Endometrial microvascular endothelial cells (primary cell): ENCODE data around the gene C3orf33. TPM values are rescaled to one million over a fixed set of nuclear protein-coding genes. Genes with fewer than 3 reads are reported as not detected.
"Not testable (repeated sequence)": the region's sequence is repeated elsewhere in the genome, so short reads cannot be mapped to it uniquely, and the experiment has no call there.

Source experiments
- in situ Hi-C: cut with HindIII; loops from 2 replicates; pipeline ENCODE4 v1.10.0; 2017; ENCODE audit warnings: low sequenced_read_pairs, low pct_unique_long_range_greater_than_20kb; ENCODE audit errors: inconsistent ontology term
- total RNA-seq: library from RNA; depleted of rRNA; stranded (reverse); fragments of >200 nt; gene quantifications from one replicate; pipeline ENCODE4 v1.2.3, GENCODE V29; 2015; ENCODE audit errors: inconsistent ontology term

The C3orf33 gene, protein sequence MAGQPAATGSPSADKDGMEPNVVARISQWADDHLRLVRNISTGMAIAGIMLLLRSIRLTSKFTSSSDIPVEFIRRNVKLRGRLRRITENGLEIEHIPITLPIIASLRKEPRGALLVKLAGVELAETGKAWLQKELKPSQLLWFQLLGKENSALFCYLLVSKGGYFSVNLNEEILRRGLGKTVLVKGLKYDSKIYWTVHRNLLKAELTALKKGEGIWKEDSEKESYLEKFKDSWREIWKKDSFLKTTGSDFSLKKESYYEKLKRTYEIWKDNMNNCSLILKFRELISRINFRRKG
- 0.65 TPM for total RNA-seq

DNA sequence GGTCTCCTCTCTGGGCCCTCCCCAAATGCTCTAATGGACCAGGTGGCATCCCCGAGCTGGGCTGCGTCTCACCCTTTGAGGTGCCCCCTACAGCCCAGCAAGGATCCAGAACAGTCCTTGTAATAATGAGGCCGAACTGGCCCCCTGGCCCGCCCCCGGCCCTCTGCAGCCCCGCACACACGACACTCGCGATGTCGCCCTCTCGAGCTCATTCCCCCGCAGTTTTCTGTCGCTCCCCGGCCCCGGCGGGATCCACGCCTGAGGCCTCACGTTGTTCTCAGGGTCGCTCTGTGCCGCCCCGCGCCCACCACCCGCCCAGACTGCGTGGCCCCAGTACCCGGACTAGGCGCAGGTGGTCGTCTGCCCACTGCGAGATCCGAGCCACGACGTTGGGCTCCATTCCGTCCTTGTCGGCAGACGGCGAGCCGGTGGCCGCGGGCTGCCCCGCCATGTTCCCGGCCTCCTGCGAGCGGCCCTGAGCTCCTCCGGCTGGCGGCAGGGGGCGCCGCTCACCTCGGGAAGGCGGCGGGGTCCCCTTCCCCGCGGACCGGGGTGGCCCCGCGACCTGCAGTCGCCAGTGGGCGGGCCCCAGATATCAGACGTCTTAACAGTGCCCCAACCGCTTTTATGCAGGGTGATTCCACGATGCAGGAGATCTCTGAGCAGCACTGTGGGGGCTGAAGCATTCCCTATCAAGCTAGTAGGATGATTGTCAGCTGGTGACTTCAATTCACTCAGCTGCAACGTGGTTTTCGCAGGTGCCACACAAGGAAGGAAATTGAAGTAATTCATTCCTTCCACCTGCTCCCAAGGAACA lies at the start of gene C3orf33:
Gene C3orf33, minus strand, starts transcription at position 477 of the 817 bp plus-strand sequence. Its CDS starts 26 bp downstream, at position 451.
- in situ Hi-C loops = no loop called here

DNA sequence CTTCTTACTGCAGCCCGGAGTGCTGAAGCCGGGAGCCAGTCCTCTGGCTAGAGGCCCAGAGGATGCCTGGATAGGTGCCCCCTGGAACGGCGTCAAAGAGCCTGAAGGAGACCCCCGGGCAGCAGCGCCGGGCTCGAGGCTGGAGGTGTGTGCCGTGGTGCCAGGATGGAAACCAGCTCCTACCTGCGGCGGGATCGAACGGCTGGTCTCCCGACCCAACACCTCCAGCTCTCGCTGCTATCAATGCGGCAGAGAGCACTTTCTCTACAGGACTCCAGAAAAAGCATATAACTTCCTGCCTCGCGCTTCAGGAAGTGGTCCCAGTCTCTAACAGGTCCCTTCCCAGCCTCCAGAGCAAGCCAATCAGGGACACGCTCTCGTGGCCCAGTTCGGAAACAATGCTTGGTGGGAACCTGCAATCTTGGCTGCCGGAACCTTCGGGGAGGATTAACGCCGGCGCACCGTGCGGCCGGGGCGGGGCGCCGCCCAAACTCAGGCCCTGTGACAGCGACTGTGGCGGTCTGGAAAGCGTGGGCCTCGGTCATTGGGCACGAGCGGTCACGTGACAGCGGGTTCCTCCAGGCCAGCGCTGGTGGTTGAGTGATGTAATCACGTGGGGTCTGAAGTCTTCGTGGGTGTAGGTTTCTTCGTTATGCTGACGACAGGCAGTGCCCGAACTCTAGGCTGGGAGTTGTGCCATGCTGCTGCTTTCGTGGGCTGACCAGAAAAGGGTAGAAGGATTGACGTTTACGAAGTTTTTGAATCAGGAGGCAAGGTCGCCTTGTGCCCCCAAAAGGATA lies 48.3 kb upstream of the C3orf33 start, which contains the start of gene SLC33A1:
Gene SLC33A1, minus strand, starts transcription at position 287 of the 800 bp plus-strand sequence. CDS start 430 bp downstream, outside the sequence.
- in situ Hi-C loops = no loop called here

DNA sequence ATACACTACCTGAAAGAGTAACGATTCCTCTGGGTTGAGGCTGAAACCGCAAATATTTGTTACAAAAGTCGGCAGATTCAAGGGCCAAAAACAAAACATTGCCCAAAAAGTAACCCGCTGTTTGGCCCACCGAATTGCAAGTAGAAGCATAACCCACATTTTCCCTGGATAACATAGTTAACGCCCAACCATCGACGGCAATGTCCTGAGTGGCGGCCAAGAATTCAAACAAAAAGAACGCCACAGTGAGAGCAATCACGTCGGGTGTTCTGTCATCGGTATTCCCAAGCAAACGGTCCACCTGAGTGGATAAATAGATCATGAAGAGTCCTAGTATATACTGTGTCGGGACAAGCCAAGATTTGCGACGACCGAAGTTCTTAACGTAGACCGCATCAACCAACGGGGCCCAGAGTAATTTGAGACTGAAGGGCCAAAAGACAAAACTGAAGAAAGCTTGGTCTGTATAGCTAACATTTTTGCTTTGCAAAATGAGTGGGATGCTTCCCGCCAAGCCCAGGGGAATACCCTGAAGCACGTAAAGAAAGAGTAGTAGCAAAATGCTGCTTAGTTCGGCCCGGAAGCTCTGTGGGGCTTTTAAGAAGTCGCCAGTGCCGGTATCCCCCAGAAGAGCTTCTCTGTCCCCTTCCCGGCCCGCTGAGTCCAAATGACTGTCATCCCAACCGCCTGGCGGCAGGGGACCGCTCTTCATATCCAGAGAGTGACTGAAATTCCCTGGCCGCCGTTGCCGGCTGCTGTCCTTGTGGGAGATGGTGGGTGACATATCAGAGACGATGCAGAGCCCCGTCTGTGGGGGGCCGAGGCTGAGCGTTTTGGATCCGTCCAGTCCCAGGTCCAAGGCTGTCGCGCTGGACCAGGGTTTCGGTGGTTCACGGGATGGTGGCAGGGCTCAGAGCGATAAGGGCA lies 47.4 kb upstream of the C3orf33 start:
- in situ Hi-C loops = no loop called here

DNA sequence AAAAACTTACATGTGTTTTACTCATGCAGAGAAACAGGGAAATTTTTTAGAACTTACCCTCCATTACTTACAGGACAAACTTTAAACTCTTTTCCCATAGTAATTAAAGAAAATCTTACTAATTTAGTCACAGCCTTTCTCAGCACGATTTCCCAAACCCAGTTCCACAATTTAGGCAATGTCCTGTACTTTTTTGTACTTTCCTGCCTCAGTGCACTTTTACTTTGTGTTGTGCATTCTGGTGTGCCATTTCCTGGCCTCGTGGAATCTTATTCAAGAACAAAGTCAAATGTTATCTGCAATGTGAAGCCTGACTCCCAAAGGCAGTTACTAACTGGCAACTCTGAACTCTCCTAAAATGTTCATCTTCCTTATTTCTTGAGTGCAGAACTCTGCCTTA lies 46.3 kb upstream of the C3orf33 start:
- in situ Hi-C loops = no loop called here

DNA sequence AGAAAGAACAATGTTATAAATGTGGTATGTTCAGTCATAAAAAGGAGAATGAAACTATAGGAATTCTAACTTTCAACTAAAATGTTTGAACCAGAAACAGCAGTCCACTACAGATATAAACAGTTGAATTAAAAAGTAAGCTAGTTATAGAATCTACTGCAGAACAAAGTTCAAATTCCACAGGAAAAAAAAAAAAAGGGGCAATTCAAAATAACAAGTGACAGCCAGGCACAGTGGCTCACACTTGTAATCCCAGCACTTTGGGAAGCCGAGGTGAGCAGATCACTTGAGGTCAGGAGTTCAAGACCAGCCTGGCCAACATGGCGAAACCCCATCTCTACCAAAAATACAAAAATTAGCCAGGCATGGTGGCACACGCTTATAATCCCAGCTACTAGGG lies 43.3 kb upstream of the C3orf33 start:
- in situ Hi-C loops = not testable (repeated sequence)

DNA sequence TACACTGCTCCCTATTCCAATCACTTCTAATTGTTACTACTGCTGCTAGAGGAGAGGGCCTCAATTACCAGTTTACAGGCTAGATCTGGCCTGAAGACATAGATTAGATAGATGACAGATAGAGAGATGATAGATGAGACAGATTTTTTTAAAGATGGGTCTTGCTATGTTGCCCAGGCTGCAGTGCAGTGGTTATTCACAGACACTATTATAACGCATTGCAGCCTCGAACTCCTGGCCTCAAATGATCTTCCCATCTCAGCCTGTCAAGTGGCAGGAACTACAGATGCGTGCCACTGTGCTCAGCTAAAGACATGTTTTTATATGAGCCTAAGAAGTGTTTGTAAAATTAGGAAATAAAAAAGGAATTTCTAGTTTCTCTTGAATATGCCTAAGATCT lies 41.9 kb upstream of the C3orf33 start:
- in situ Hi-C loops = no loop called here

DNA sequence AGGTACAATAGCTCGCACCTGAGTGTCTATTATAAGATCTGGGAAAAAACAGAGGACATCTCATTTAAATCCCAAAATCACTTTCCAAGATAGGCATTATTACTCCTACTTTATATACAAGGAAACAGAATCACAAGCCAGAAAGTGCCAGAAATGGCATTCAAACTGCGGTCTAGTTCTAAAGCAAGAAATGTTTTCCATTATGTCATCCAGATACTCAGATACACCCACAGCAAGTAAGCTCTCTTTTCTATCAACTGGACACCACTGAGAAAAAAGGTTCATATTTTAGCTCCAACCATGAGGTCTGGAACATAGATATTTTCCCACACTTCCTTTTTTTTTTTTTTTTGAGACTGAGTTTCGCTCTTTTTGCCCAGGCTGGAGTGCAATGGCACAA lies 40.0 kb upstream of the C3orf33 start:
- in situ Hi-C loops = no loop called here

DNA sequence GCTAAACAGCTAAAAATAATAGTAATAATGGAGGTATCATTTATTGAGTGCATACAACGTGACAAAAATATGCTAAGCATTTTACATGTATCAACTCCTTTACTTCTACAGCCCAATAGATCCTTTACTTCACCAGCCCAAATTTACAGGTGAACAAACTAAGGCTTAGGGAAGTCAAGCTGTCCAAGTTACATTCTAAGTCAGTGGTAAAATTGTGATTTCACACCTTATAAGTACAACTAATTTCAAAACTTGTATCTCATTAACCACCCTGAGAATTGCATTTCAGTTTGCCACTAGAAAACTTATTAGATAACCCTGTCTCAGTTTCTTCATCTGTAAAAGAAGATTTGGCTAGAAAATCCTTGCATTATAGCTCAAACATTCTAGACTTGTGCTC lies 37.5 kb upstream of the C3orf33 start:
- in situ Hi-C loops = no loop called here

DNA sequence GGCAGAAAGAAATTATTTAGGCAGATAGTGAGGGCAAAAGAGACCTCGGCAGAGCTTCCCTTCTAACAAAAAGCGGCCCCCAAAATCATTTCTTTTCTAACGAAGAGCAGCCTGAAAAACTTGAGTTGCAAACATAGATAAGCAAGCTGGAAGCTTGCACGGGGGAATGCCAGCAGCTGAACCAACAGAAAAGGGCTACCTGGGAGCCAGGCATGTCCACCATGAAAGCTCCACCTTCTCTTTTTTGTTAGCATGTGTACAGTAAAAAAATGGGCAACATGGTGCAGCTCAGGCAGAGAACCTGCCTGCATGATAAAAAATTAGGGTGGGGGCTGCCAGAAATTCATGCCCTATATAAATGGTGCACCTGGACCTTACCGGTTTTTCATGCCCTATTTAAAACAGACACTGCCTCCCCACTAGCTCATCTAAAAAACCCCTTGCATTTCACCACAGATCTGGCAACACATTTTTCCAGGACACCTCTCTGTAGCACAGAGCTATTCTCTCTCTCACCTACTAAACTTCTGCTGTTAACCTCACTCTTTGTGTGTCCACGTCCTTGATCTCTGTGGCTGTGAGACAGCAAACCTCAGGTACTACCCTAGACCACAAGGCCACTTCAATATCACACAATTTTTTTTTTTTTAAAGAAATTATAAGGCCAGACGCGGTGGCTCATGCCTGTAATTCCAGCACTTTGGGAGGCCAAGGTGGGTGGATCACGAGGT lies 29.4 kb upstream of the C3orf33 start:
- in situ Hi-C loops = no loop called here

DNA sequence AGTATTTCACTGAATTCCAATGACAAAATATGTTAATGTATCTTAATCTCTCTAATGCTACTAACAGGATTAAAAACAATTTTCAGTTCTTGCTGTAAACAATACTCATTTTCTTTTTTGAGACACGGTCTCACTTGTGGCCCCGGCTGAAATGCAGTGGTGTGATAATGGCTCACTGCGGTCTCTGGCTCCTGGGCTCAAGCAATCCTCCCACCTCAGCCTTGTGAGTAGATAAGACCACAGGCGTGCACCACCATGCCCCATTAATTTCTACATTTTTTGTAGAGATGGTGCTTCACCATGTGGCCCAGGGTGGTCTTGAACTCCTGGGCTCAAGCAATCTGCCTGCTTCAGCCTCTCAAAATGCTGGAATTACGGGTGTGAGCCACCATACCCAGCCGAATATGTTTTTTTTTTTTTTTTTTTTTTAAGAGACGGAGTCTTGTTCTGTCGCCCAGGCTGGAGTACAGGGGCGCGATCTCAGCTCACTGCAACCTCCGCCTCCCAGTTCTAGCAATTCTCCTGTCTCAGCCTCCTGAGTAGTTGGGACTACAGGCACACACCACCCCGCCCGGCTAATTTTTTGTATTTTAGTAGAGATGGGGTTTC lies 22.5 kb upstream of the C3orf33 start:
- in situ Hi-C loops = not testable (repeated sequence)

DNA sequence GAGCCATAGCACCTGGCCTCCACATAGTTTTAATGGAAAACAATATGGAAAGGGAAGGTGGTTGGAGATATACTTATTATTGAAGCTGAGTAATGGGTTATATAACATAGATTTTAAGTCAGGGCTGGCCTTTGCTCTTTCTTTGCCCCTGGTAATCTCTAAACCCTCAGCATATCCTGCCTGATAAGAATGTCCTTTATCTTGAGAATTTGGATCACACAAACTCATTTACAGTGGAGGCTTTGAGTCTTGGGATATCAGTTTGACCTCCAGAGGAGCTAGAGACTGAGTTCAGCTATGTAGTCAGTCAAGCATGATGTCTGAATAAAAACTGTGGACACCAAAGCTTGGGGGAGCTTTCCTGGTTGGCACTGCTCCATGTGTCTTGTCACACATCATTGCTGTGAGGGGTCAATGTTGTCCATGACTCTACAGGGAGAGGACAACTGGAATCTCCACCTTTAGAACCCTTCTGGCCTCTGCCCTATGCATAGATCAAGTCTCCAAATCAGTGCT lies 9.0 kb upstream of the C3orf33 start:
- in situ Hi-C loops = no loop called here

DNA sequence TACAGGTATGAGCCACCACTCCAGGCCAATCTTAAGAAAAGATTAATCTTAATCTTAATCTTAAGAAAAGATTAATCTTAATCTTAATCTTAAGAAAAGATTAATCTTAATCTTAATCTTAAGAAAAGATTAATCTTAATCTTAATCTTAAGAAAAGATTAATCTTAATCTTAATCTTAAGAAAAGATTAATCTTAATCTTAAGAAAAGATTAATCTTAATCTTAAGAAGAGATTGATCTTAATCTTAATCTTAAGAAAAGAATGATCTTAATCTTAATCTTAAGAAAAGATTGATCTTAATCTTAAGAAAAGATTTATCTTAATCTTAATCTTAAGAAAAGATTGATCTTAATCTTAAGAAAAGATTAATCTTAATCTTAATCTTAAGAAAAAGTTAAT lies 7.1 kb upstream of the C3orf33 start:
- in situ Hi-C loops = not testable (repeated sequence)

DNA sequence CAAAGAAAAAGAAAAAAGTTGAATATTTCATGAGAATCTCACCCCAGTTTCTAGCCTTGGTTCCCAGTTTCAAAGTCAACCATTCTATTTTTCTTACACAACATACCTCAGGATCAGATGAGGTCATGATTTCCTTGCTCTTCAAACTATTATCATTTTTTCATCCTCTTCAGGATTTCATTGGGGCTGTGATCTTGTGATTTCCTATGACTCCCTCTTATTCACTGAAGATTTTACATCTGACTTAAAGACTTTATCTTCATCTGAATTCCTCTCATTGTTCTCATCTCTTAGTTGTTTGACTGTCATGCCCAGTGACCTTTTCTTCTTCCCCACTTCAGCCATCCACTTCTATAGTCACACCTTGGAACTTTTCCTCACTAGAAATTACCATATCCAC lies 3.1 kb upstream of the C3orf33 start:
- in situ Hi-C loops = no loop called here

DNA sequence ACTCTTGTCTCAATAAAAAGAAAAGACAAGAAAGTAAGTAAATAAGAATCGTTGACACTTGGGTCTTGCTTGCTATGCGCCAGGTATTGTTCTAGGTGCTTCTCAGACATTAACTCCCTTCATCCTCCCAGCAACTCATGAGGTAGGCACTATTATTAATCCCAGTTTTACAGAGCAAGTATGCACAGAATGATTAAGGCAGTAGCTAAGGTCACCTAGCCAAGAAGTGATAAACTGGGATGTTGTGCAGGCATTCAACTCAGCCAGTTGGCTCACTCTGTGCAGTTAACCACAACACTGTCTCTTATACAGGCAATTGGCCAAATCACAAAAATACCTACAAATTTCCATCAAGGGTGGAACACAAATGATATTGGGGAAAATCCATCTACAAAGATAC lies 1.7 kb upstream of the C3orf33 start:
- in situ Hi-C loops = no loop called here

DNA sequence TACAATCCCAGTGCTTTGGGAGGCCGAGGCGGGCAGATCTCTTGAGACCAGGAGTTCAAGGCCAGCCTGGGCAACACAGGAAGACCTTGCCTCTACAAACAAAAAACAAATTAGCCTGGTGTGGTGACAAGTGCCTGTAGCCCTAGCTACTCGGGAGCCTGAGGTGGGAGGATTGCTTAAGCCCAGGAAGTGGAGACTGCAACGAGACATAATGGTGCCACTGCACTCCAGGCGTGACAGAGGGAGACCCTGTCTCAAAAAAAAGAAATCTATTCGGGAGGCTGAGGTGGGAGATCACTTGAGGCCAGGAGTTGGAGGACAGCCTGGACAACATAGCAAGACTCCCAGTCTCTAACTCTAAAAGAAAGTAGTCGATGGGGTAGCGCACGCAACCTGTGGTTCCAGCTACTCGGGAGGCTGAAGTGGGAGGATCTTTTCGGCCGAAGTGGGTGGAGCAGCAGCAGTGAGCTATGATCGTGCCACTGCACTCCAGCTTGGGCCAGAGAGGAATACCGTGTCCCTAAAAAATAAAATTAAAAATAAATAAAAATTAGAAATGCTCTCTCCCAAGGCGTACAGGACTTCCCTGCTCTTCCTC lies 775 bp downstream of the C3orf33 start:
- in situ Hi-C loops = no loop called here

DNA sequence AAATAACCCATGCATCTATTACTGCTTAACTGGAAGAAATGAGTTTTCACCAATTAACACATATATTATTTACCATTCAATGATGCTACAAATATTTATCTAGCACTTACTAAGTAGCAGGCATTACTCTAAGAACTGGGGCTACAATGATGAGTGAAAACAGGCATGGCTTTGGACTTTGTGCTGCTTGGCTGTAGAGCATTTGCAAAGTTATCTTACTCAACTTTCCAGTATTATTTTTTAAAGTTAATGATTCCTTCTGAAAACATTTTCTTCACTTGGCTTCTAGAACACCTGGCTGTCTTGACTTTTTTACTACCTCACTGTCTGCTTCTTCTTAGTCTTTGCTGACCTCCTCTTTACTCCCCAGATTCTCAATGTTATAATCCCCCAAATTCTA lies 1.8 kb downstream of the C3orf33 start:
- in situ Hi-C loops = no loop called here

DNA sequence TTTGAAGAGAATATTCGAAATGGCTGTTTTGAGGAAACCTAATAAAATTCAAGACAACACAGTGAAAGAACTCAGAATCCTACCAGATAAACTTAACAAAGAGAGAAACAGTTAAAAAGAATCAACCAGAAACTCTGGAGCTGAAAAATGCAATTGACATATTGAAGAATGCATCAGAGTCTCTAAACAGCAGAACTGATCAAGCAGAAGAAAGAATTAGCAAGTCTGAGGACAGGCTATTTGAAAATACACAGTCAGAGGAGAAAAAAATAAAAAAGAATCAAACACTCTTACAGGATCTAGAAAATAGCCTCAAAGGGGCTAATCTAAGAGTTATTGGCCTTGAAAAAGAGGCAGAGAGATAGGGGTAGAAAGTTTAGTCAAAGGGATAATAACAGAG lies 13.5 kb downstream of the C3orf33 start:
- in situ Hi-C loops = no loop called here
